Ishikawa (cell line): ENCODE results near the gene EZR.

ENCODE experiments used
- CEBPB ChIP-seq: IDR thresholded peaks from 2 replicates; pipeline ENCODE4 v1.6.1; 2012
- CREB1 ChIP-seq: IDR thresholded peaks from 2 replicates; pipeline ENCODE4 v1.6.1; 2012; ENCODE audit warnings: low read depth
- EP300 ChIP-seq: IDR thresholded peaks from 2 replicates; pipeline ENCODE4 v1.6.1; 2012; ENCODE audit warnings: borderline replicate concordance
- FOXM1 ChIP-seq: IDR thresholded peaks from 2 replicates; pipeline ENCODE4 v1.6.1; 2012; ENCODE audit warnings: low read depth, borderline replicate concordance
- MAX ChIP-seq: IDR thresholded peaks from 2 replicates; pipeline ENCODE4 v1.6.1; 2012
- NFIC ChIP-seq: IDR thresholded peaks from 2 replicates; pipeline ENCODE4 v1.6.1; 2012
- RAD21 ChIP-seq: IDR thresholded peaks from 2 replicates; pipeline ENCODE4 v1.6.1; 2012; ENCODE audit warnings: low read depth
- REST ChIP-seq: IDR thresholded peaks from 2 replicates; pipeline ENCODE4 v1.6.1; 2012; ENCODE audit warnings: low read depth, mild to moderate bottlenecking
- TAF1 ChIP-seq: IDR thresholded peaks from 2 replicates; pipeline ENCODE4 v1.6.1; 2012; ENCODE audit warnings: low read depth, mild to moderate bottlenecking
- TEAD4 ChIP-seq: IDR thresholded peaks from 2 replicates; pipeline ENCODE4 v1.6.1; 2012
- YY1 ChIP-seq: IDR thresholded peaks from 2 replicates; pipeline ENCODE4 v1.6.1; 2012; ENCODE audit warnings: low read depth
- ZBTB7A ChIP-seq: IDR thresholded peaks from 2 replicates; pipeline ENCODE4 v1.6.1; 2012; ENCODE audit warnings: low read depth

- no peak for TF ChIP-seq TAF1
- no peak for TF ChIP-seq YY1
- TF ChIP-seq EP300 = no peak
- no peak for TF ChIP-seq NFIC
- TF ChIP-seq RAD21 = no peak
- no peak for TF ChIP-seq MAX
- TF ChIP-seq REST = no peak
- TF ChIP-seq ZBTB7A = no peak
- no peak for TF ChIP-seq CREB1
- TF ChIP-seq CEBPB = no peak
- TF ChIP-seq FOXM1 = no peak
- no peak for TF ChIP-seq TEAD4
Measured at GRCh38 chr6:158758941-158759479, 60.2 kb downstream of the EZR start.
